ENCODE data around the gene DTX4. TPM values are rescaled to one million over a fixed set of nuclear protein-coding genes. Genes with fewer than 3 reads are reported as not detected.
"Not testable (repeated sequence)": the region's sequence is repeated elsewhere in the genome, so short reads cannot be mapped to it uniquely, and the experiment has no call there.

The DTX4 gene
- 1 to 10 TPM; 4.7 to 8.8 TPM for total RNA-seq

DNA sequence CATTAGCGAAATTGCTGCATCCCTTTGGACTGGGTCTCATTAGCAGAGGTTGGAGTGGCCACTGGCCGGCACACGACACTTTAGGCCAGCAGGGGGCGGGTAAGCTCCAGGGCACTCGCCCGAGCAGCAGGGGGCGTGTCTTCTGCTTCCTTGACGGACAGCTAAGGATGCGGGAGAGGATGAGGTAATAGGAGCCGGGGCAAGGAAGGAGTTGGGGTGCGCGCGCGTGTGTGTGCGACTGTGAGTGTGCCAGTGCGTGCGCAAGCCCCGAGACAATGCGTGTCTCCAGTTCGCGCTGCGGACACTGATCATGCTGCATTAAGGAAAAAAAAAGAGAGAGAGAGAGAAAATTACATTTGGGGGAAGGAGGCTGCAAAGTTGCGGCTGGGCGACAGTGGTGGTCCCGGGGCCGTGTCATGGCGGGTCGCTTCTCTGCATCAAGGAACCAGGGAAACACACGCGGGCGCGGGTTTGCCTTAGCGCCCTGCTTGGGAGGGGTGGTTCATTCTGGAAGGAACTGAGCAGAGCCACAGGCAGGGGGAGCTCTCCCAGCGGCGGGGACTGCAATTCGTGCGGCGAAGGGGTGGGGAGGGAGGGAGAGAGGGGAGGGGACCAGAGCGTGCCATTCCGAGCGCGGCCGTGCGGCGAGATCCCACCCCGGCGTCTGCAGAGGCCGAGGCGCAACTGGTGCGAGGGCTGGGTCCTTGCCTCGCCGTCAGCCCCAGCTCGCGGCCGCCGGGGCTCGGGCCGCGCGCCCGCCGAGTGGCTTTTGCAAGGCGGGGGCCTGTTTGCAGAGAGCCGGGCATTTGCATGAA lies at the start of gene DTX4:
Gene DTX4 (plus strand): TSS at position 625 of the 815 bp plus-strand sequence. CDS start 464 bp downstream, outside the sequence.
- Histone ChIP-seq H3K36me3 (no peaks in the 10 kb centered on the region), H3K27me3 (replicated peaks; ENCODE audit: insufficient read depth) (no peaks in the 10 kb centered on the region), H3K4me1 (ENCODE audit: control insufficient read depth in 1 of 2, low read depth in 2 of 2) (peaks cover 0 to 17% of the 10 kb centered on the region in 2 donors), H3K9me3 (no peaks in the 10 kb centered on the region), H3K27ac (no peak within 1 kb of the TSS), H3K4me3 (peak within 1 kb of the TSS; percentile 94)
- TF ChIP-seq, protein P1, sequence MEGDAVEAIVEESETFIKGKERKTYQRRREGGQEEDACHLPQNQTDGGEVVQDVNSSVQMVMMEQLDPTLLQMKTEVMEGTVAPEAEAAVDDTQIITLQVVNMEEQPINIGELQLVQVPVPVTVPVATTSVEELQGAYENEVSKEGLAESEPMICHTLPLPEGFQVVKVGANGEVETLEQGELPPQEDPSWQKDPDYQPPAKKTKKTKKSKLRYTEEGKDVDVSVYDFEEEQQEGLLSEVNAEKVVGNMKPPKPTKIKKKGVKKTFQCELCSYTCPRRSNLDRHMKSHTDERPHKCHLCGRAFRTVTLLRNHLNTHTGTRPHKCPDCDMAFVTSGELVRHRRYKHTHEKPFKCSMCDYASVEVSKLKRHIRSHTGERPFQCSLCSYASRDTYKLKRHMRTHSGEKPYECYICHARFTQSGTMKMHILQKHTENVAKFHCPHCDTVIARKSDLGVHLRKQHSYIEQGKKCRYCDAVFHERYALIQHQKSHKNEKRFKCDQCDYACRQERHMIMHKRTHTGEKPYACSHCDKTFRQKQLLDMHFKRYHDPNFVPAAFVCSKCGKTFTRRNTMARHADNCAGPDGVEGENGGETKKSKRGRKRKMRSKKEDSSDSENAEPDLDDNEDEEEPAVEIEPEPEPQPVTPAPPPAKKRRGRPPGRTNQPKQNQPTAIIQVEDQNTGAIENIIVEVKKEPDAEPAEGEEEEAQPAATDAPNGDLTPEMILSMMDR (IDR thresholded peaks at IDR 0.05), result peak; percentile 87
- peak; percentile 91 for ATAC-seq (ENCODE audit: insufficient number of reproducible peaks, low FRiP score, low read depth)
- peak; percentile 80 for DNase-seq (ENCODE audit: low spot score)

DNA sequence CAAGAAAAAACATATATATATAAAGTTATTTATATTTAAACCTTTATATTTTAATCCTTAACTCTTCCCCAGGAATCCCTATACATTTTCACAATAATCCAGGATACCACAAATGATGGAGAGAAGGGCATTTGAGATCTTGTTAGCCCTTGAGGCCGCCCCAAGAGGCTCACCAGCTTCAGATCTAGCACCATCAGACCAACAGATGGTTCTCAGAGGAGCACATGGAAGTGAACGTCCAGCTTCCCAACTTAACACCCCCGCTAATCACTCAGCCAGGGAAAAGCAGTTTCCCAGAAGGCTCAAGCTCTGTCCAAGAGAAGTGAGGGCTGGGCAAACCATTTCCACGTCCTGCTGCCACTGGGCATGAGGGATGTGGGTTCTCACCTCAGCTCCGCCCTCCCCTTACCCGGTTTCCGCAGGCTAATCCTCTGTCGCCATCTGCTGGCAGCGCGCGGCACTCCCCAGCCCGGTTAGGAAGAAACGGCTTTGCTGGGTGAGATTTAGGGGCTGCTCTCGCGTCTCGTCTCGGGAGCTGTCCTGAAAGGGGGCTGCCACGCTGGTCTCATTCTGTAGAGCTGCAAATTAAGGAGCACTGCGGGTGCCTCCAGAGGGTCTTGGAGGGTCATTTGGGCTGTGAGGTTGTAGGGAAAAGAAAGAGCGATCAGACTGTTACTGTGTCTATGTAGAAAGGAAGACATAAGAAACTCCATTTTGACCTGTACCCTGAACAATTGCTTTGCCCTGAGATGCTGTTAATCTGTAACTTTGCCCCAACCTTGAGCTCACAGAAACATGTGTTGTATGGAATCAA lies 36.1 kb upstream of the DTX4 start:
- H3K27me3 ChIP-seq (replicated peaks; ENCODE audit: insufficient read depth), result no peaks in the 10 kb centered on the region
- peaks cover 5% of the 10 kb centered on the region for H3K36me3 ChIP-seq
- peak overlapping the region; percentile 29 for H3K4me3 ChIP-seq
- no peaks in the 10 kb centered on the region for H3K4me1 ChIP-seq (ENCODE audit: control insufficient read depth in 1 of 2, low read depth in 2 of 2)
- TF ChIP-seq, protein P1 (IDR thresholded peaks at IDR 0.05), result peak; percentile 89
- H3K27ac ChIP-seq, result no peak overlapping the region
- DNase-seq (ENCODE audit: low spot score), result peak; percentile 40
- H3K9me3 ChIP-seq, result no peaks in the 10 kb centered on the region
- ATAC-seq (ENCODE audit: insufficient number of reproducible peaks, low FRiP score, low read depth), result peak; percentile 66

DNA sequence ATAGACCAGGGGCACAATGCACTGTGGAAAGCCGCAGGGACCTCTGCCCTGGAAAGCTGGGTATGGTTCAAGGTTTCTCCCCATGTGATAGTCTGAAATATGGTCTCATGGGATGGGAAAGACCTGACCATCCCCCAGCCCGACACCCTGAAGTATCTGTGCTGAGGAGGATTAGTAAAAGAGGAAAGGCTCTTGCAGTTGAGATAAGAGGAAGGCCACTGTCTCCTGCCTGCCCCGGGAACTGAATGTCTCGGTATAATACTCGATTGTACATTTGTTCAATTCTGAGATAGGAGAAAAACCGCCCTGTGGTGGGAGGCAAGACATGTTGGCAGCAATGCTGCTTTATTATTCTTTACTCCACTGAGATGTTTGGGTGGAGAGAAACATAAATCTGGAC lies 35.4 kb upstream of the DTX4 start:
- not testable (repeated sequence) for H3K9me3 ChIP-seq; H3K4me1 ChIP-seq (ENCODE audit: control insufficient read depth in 1 of 2, low read depth in 2 of 2); H3K36me3 ChIP-seq; ATAC-seq (ENCODE audit: insufficient number of reproducible peaks, low FRiP score, low read depth); H3K4me3 ChIP-seq; H3K27me3 ChIP-seq (replicated peaks; ENCODE audit: insufficient read depth); DNase-seq (ENCODE audit: low spot score); H3K27ac ChIP-seq

DNA sequence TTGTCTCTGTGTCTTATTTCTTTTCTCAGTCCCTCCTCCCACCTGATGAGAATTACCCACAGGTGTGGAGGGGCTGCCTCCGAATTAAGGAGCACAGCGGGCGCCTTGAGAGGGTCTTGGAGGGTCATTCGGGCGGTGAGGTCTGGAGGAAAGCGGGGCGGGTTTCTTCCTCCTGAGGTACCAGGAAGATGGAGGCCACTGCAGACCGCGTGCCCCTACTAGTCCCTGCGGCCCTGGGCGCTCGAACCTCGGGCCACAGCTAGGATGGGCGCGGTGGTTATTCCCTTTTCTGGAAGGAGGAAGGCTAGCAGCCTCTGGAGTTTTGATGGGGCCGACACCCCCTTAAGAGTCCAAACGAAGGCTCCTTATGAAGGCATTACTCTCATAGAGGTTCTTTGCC lies 34.7 kb upstream of the DTX4 start:
- Histone ChIP-seq H3K27me3 (replicated peaks; ENCODE audit: insufficient read depth) (no peaks in the 10 kb centered on the region), H3K36me3 (peaks cover 5% of the 10 kb centered on the region), H3K4me1 (ENCODE audit: control insufficient read depth in 1 of 2, low read depth in 2 of 2) (peaks cover 0 to 6% of the 10 kb centered on the region in 2 donors), H3K4me3 (no peak overlapping the region), H3K27ac (no peak overlapping the region), H3K9me3 (no peaks in the 10 kb centered on the region)
- ATAC-seq (ENCODE audit: insufficient number of reproducible peaks, low FRiP score, low read depth), result no peak
- TF ChIP-seq, protein P1 (IDR thresholded peaks at IDR 0.05), result no peak
- DNase-seq (ENCODE audit: low spot score), result no peak

DNA sequence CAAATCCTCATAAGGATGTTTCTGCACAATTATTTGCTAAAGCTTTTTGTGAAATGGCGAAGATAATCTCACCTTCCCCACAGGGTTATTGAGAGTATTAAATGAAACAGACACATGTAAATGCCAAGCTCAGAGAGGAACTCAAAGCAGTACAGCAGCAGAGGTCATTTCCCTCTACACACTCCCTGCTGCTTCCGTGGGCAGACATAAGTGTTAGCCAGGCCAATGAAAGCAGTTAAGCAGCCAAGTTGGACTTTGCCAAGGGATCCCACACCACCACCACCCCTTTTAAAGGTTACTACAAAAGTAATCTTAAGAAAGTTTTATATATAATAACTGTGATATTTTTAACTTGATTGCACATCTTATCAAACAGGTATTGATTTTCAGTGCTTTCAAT lies 33.3 kb upstream of the DTX4 start:
- Histone ChIP-seq H3K4me1 (ENCODE audit: control insufficient read depth in 1 of 2, low read depth in 2 of 2) (peaks cover 2 to 11% of the 10 kb centered on the region in 2 donors), H3K27ac (no peak overlapping the region), H3K4me3 (no peak overlapping the region), H3K27me3 (replicated peaks; ENCODE audit: insufficient read depth) (no peaks in the 10 kb centered on the region), H3K36me3 (no peaks in the 10 kb centered on the region), H3K9me3 (no peaks in the 10 kb centered on the region)
- DNase-seq (ENCODE audit: low spot score) (no peak), ATAC-seq (ENCODE audit: insufficient number of reproducible peaks, low FRiP score, low read depth) (no peak)
- TF ChIP-seq, protein P1 (IDR thresholded peaks at IDR 0.05), result no peak

Measured in thoracic aorta (tissue), 2 donors.